GM18951 (cell line): Measurements from ENCODE around the gene DUOX2.
"Not testable (repeated sequence)": the region's sequence is repeated elsewhere in the genome, so short reads cannot be mapped to it uniquely, and the experiment has no call there.

Experiments used
- POLR2A ChIP-seq: IDR thresholded peaks from 4 replicates; pipeline ENCODE4 v1.6.1; 2011; ENCODE audit warnings: mild to moderate bottlenecking; ENCODE audit not compliant: insufficient read length, insufficient read depth; ENCODE audit errors: extremely low read depth
- in situ Hi-C: fragments of 300-500 bp; cut with MboI; formaldehyde crosslinking; loops from one replicate; pipeline ENCODE4 v1.12.0; 2022; ENCODE audit warnings: low sequenced_read_pairs, mixed read lengths, inconsistent platforms; ENCODE audit not compliant: unreplicated experiment

The DUOX2 gene

DNA sequence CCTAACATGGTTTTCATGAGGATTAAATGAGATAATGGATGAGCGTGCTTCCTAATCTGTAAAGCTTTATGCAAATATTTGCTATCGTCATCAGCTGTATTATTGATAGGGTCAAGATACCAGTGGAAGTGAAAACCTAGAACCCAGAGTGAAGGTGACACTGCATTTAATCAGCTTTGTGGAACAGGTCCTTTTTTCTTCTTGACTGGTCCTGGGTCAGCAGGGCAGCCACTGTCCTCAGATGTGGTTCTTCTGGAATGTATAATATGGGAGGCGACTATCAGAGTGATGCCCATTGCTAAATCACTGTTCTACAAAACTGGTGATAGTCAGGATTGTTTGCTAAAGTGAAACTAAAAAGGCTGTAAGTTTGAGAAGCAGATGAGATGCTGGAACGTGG, 49.6 kb downstream of the DUOX2 start:
- no peak for TF ChIP-seq POLR2A
- in situ Hi-C loops, result no loop called here

DNA sequence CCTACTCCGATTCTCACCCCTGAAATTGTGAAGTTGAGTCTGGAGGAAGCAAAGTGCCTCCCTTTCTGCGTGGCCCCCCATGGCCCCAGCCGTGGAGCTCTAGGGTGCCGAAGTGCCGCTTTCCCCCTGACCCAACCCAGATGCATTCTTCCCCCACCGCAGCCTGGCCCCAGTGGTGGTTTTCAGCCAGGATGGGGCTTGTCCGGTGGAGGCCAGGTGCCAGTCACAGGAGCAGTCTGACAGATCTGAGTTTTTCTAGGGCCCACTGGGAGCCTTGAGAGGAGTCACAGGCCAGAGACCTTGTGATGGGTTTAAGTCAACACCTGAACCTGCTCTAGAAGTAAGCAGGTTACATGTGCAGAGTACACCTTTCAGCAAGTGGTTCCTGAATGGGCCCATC, 51.7 kb downstream of the DUOX2 start:
- in situ Hi-C loops, result not testable (repeated sequence)

DNA sequence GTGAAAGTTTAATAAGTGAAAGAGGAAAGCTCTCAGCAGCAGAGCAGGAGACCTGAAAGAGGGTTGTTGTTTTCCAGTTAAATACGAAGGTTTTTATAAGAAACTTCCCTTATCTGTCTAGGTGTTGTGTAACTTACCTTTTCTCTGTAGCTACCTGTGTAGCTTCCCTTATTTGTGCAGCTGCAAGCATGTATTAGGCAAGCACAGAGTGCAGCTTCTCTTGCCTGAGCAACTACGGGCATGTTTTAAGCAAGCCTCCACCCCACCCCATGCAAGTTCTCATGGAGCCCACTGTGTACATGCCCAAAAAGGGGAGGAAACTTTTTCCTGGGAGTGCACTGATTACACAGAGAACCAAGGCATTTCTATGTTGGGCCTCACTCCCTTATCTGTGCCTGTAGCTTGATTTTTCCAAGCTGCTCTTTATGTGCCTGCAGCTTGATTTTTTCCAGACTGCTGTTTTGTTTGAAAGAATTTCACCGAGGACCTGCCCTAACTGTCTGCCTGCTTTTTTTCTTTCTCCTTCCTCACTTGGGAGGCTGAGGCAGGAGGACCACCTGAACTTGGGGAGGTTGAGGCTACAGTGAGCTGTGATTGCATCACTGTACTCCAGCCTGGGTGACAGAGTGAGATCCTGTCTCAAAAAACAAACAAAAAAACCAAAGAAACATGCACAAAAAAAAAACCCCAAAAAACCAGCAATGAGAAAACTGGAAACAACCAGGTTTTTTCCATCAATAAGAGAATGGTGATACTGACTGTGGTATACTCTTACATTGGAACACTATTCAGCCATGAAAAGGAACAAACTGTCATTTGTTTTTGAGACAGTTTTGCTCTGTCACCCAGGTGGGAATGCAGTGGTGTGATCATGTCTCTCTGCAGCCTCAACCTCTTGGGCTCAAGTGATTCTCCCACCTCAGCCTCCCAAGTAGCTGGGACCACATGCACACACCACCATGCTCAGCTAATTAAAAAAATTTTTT, 55.0 kb downstream of the DUOX2 start:
- in situ Hi-C loops, result not testable (repeated sequence)

DNA sequence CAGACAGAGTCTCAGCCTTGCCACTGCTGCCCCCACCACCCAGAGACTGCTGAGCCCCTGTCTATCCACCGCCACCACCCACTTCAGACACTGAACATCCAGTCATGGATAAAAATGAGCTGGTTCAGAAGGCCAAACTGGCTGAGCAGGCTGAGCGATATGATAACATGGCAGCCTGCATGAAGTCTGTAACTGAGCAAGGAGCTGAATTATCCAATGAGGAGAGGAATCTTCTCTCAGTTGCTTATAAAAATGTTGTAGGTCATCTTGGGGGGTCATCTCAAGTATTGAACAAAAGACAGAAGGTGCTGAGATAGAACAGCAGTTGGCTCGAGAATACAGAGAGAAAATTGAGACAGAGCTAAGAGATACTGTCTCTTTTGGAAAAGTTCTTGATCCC, 61.3 kb downstream of the DUOX2 start:
- in situ Hi-C loops, result not testable (repeated sequence)

DNA sequence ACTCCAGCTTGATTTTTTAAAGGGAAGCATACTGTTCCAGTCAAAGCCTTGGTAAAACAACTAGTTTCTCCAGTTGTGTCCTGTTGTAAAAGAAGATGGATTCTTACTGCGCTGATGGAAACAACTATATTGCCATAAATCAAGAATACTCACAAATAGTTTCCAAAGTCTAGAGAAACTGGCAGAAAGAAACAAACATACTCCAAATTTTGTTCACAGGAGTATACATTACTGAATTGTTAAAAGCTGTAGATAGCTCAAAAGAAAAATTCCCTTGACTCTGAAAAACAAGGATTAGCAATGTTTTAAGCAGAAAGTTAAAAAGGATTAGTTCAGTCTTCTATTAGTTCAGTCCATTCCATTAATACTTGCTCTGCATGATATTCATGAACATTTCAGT, 63.4 kb downstream of the DUOX2 start:
- in situ Hi-C loops, result no loop called here
- no peak for TF ChIP-seq POLR2A

DNA sequence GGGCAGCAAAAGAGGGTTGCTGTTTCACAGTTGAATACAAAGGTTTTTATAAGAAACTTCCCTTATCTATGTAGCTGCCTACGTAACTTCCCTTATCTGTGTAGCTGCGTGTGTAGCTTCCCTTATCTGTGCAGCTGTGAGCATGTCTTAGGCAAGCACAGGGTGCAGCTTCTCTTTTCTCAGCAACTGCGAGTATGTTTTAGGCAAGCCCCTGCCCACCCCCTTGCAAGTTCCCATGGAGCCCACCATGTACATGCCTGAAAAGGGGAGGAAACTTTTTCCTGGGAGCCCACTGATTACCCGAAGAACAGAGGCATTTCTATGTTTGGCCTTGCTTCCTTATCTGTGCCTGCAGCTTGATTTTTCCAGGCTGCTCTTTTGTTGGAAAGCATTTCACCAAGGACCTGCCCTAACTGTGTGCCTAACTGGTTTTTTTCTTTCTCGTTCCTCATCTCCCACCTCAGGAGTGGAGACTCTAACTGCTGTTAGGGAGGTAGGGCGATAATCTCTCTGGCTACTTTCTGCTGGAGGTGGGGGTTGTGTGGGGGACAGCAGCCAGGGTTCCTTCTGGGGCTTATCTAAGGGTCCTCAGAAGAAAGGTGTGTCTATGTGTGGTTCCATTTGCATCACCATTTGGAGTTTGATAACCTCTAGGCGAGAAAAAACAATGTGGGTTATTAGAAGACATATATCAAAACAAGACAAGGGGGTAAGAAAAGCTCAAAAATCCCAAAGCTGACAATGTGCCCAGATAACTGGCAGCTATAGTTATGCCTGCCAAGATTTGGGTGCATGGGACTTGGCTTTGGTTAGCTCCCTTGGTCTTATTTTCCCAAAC, 65.0 kb downstream of the DUOX2 start:
- in situ Hi-C loops, result no loop called here
- TF ChIP-seq POLR2A, result no peak

DNA sequence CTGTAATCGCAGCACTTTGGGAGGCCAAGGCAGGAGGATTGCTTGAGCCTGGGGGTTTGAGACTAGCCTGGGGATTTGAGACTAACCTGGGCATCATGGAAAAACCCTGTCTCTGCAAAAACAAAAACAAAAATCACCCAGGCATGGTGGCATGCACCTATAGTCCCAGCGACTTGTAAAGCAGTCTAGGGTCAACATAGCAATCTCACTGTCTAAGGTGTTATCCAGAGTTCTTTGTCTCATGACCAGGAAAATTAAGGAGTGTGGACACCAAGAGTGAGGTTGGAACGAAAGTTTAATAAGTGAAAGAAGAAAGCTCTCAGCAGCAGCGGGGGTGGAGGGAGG, 65.6 kb downstream of the DUOX2 start:
- in situ Hi-C loops, result not testable (repeated sequence)

DNA sequence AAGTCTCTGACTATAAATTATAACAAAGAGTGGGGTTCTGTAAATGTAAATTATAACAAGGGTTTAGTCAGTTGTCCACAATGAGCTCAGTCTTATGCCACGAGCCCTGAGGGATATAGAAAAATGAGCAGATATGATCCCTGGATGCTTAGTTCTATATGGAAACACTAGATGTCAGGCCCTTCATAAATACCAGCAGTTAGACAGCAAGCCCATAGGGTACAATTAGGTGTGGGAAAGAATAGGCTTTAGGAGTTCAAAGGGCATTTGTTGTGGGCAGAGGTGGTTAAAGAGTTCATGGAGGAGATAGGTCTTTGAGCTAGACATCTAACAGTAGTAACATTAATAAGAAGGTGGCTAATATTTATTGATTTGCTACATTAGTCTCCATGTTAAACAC, 69.7 kb downstream of the DUOX2 start:
- in situ Hi-C loops, result not testable (repeated sequence)

DNA sequence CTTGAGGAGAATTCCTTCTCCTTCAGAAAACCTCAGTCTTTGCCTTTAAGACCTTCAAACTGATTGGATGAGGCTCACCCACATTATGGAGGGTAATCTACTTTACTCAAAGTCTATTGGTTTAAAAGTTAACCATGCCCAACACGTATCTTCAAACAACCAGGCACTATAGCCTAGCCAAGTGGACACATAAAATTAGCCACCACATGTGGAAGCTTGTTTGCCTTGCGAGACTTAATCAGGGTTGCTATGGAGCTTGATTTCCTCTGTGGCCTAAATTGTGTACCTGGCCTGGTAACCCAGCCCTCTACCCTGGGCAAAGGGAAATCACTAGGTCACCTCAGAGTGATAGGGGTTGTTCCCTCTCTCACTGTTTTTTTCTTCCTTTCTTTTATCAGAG, 71.1 kb downstream of the DUOX2 start:
- in situ Hi-C loops, result not testable (repeated sequence)
